HUES48 (cell line): ENCODE measurements around the gene PREX1.
"Not testable (repeated sequence)": the region's sequence is repeated elsewhere in the genome, so short reads cannot be mapped to it uniquely, and the experiment has no call there.

Experiments
- H3K27ac ChIP-seq: one replicate; pipeline ENCODE4 v1.7.0; 2013; ENCODE audit warnings: low read depth, low read length, inconsistent platforms
- H3K27me3 ChIP-seq: 2 replicates; pipeline ENCODE4 v1.6.1; 2013; ENCODE audit warnings: mild to moderate bottlenecking, low read length; ENCODE audit not compliant: control insufficient read depth, insufficient read depth
- H3K36me3 ChIP-seq: 2 replicates; pipeline ENCODE4 v1.6.1; 2013; ENCODE audit warnings: low read length; ENCODE audit not compliant: control insufficient read depth, insufficient read depth
- H3K4me1 ChIP-seq: 2 replicates; pipeline ENCODE4 v1.6.1; 2013; ENCODE audit warnings: mild to moderate bottlenecking, low read length; ENCODE audit not compliant: control insufficient read depth, insufficient read depth
- H3K4me3 ChIP-seq: 2 replicates; pipeline ENCODE4 v1.5.1; 2013; ENCODE audit warnings: mild to moderate bottlenecking, low read depth, low read length
- H3K9ac ChIP-seq: 2 replicates; pipeline ENCODE4 v1.6.1; 2013; ENCODE audit warnings: mild to moderate bottlenecking, low read depth, low read length, moderate library complexity
- H3K9me3 ChIP-seq: 2 replicates; pipeline ENCODE4 v1.6.1; 2013; ENCODE audit warnings: low read length; ENCODE audit not compliant: control insufficient read depth, insufficient read depth

Gene PREX1

GRCh38 chr20:48760403-48760983 is 67.3 kb downstream of the PREX1 start:
- H3K4me1 ChIP-seq = no peaks in the 10 kb centered on the region
- H3K27me3 ChIP-seq = no peaks in the 10 kb centered on the region
- no peaks in the 10 kb centered on the region for H3K36me3 ChIP-seq
- H3K9ac ChIP-seq = no peak overlapping the region
- no peak overlapping the region for H3K4me3 ChIP-seq
- no peaks in the 10 kb centered on the region for H3K9me3 ChIP-seq
- no peak overlapping the region for H3K27ac ChIP-seq

- Histone ChIP-seq H3K27ac (no peak overlapping the region), H3K9me3 (0 out of 2 replicates have a peak, but pooled peaks cover 2% of the 10 kb centered on the region), H3K4me3 (no peak overlapping the region), H3K4me1 (no peaks in the 10 kb centered on the region), H3K36me3 (no peaks in the 10 kb centered on the region), H3K9ac (no peak overlapping the region), H3K27me3 (no peaks in the 10 kb centered on the region)
Measured at GRCh38 chr20:48759631-48760245, 68.1 kb downstream of the PREX1 start.

GRCh38 chr20:48758206-48758820 is 69.5 kb downstream of the PREX1 start:
- H3K4me3 ChIP-seq = no peak overlapping the region
- no peak overlapping the region for H3K27ac ChIP-seq
- H3K36me3 ChIP-seq = no peaks in the 10 kb centered on the region
- H3K27me3 ChIP-seq = no peaks in the 10 kb centered on the region
- 0 out of 2 replicates have a peak, but pooled peaks cover 2% of the 10 kb centered on the region for H3K9me3 ChIP-seq
- peaks cover 4% of the 10 kb centered on the region; the same call in 1 of the 2 replicates for H3K4me1 ChIP-seq
- H3K9ac ChIP-seq = no peak overlapping the region

GRCh38 chr20:48756774-48757173 is 71.0 kb downstream of the PREX1 start:
- not testable (repeated sequence) for H3K27me3 ChIP-seq, H3K9me3 ChIP-seq, H3K36me3 ChIP-seq, H3K4me3 ChIP-seq, H3K9ac ChIP-seq, H3K27ac ChIP-seq
- H3K4me1 ChIP-seq = peaks cover 14% of the 10 kb centered on the region

GRCh38 chr20:48754292-48754691 is 73.5 kb downstream of the PREX1 start:
- Histone ChIP-seq H3K4me3 (no peak overlapping the region), H3K27ac (no peak overlapping the region), H3K4me1 (peaks cover 24% of the 10 kb centered on the region), H3K9me3 (0 out of 2 replicates have a peak, but pooled peaks cover 2% of the 10 kb centered on the region), H3K9ac (no peak overlapping the region), H3K36me3 (no peaks in the 10 kb centered on the region), H3K27me3 (no peaks in the 10 kb centered on the region)

GRCh38 chr20:48752963-48753362 is 74.8 kb downstream of the PREX1 start:
- 0 out of 2 replicates have a peak, but pooled peaks cover 2% of the 10 kb centered on the region for H3K9me3 ChIP-seq
- no peak overlapping the region for H3K9ac ChIP-seq
- H3K4me1 ChIP-seq = peaks cover 24% of the 10 kb centered on the region
- H3K27ac ChIP-seq = no peak overlapping the region
- H3K4me3 ChIP-seq = no peak overlapping the region
- H3K27me3 ChIP-seq = no peaks in the 10 kb centered on the region
- no peaks in the 10 kb centered on the region for H3K36me3 ChIP-seq

- H3K36me3 ChIP-seq = no peaks in the 10 kb centered on the region
- no peak overlapping the region for H3K4me3 ChIP-seq
- H3K9me3 ChIP-seq = 0 out of 2 replicates have a peak, but pooled peaks cover 2% of the 10 kb centered on the region
- peaks cover 33% of the 10 kb centered on the region for H3K4me1 ChIP-seq
- H3K27ac ChIP-seq = peak overlapping the region; percentile 84
- no peak overlapping the region for H3K9ac ChIP-seq
- no peaks in the 10 kb centered on the region for H3K27me3 ChIP-seq
Measured at GRCh38 chr20:48751871-48752270, 75.9 kb downstream of the PREX1 start.

- Histone ChIP-seq H3K4me3 (no peak overlapping the region; the same call in 1 of the 2 replicates), H3K9me3 (0 out of 2 replicates have a peak, but pooled peaks cover 2% of the 10 kb centered on the region), H3K27me3 (no peaks in the 10 kb centered on the region), H3K9ac (peak overlapping the region; percentile 19; the same call in 1 of the 2 replicates), H3K27ac (peak overlapping the region; percentile 84), H3K4me1 (peaks cover 36% of the 10 kb centered on the region), H3K36me3 (no peaks in the 10 kb centered on the region)
Measured at GRCh38 chr20:48750941-48751635, 76.7 kb downstream of the PREX1 start.

- Histone ChIP-seq H3K36me3 (no peaks in the 10 kb centered on the region), H3K4me1 (peaks cover 36% of the 10 kb centered on the region), H3K4me3 (no peak overlapping the region), H3K9ac (no peak overlapping the region), H3K27me3 (no peaks in the 10 kb centered on the region), H3K27ac (no peak overlapping the region), H3K9me3 (0 out of 2 replicates have a peak, but pooled peaks cover 2% of the 10 kb centered on the region)
Measured at GRCh38 chr20:48750376-48750775, 77.4 kb downstream of the PREX1 start.

GRCh38 chr20:48749437-48749836 is 78.4 kb downstream of the PREX1 start:
- H3K9ac ChIP-seq = no peak overlapping the region
- H3K4me3 ChIP-seq = no peak overlapping the region
- H3K4me1 ChIP-seq = peaks cover 36% of the 10 kb centered on the region

More at GRCh38 chr20:48749437-48749836, 78.4 kb downstream of the PREX1 start:
- Histone ChIP-seq H3K27me3 (no peaks in the 10 kb centered on the region), H3K9me3 (no peaks in the 10 kb centered on the region), H3K27ac (no peak overlapping the region), H3K36me3 (no peaks in the 10 kb centered on the region)
